Panc1 (cell line): Measurements from ENCODE around the gene CIPC.

Experiments used
- CTCF ChIP-seq: fragments of 450-650 bp; IDR thresholded peaks from 2 replicates; pipeline ENCODE4 v1.5.1; 2017; ENCODE audit warnings: mild to moderate bottlenecking
- POLR2AphosphoS5 ChIP-seq: IDR thresholded peaks from 2 replicates; pipeline ENCODE4 v1.6.1; 2012; ENCODE audit warnings: mild to moderate bottlenecking, low read depth, low read length, moderate library complexity
- REST ChIP-seq, 2 experiments: IDR thresholded peaks; 2 replicates each; pipeline ENCODE4 v1.6.1; 2011 to 2012; ENCODE audit warnings: low read depth in 2 of 2, control low read depth in 1 of 2, low read length in 1 of 2, mild to moderate bottlenecking in 1 of 2, moderate library complexity in 1 of 2; ENCODE audit not compliant: insufficient read depth in 1 of 2
- SIN3A ChIP-seq: IDR thresholded peaks from 2 replicates; pipeline ENCODE4 v1.6.1; 2012; ENCODE audit warnings: low read depth, mild to moderate bottlenecking, low read length, moderate library complexity, borderline replicate concordance; ENCODE audit not compliant: insufficient read depth
- TCF7L2 ChIP-seq: IDR thresholded peaks from 2 replicates; pipeline ENCODE4 v1.6.1; 2011; ENCODE audit warnings: mild to moderate bottlenecking, low read depth, low read length, inconsistent platforms

GRCh38 chr14:77069551-77069950, 28.5 kb upstream of the CIPC start:
- TF ChIP-seq CTCF (no peak), REST (IDR thresholded peaks at IDR 0.05; ENCODE audit: insufficient read depth in 1 of 2, low read depth in 2 of 2, low read length in 1 of 2) (no peak), POLR2AphosphoS5 (no peak), SIN3A (no peak), TCF7L2 (no peak)
